Uterus (tissue), 4 donors: Measurements from ENCODE around the gene NUDT3. TPM values are rescaled to one million over a fixed set of nuclear protein-coding genes. Genes with fewer than 3 reads are reported as not detected.
"Not testable (repeated sequence)": the region's sequence is repeated elsewhere in the genome, so short reads cannot be mapped to it uniquely, and the experiment has no call there.

Experiments used
- DNase-seq, 2 donors: peaks; one replicate each; pipeline ENCODE4 v3.0.0-alpha.2; 2019 to 2020
- H3K27ac ChIP-seq, 2 donors: fragments of 200-600 bp; sonication (generic); 1 replicate in 1 of 2; 2 replicates in 1 of 2; pipeline ENCODE4 v1.5.1; 2016 to 2018
- H3K27me3 ChIP-seq, 2 donors: fragments of 200-600 bp; sonication (generic); one replicate each; pipeline ENCODE4 v1.5.1; 2018 to 2019; ENCODE audit warnings: control low read depth in 1 of 2
- H3K36me3 ChIP-seq, 2 donors: fragments of 200-600 bp; sonication (generic); one replicate each; pipeline ENCODE4 v1.5.1; 2019; ENCODE audit warnings: control low read depth in 1 of 2
- H3K4me1 ChIP-seq, 2 donors: fragments of 200-600 bp; sonication (generic); one replicate each; pipeline ENCODE4 v1.5.1; 2018 to 2019; ENCODE audit warnings: control low read depth in 1 of 2
- H3K4me3 ChIP-seq, 2 donors: fragments of 200-600 bp; sonication (generic); 1 replicate in 1 of 2; 2 replicates in 1 of 2; pipeline ENCODE4 v1.5.1; 2018 to 2019; ENCODE audit warnings: mild to moderate bottlenecking in 1 of 2
- H3K9me3 ChIP-seq, 2 donors: fragments of 200-600 bp; sonication (generic); one replicate each; pipeline ENCODE4 v1.5.1; 2019; ENCODE audit warnings: control low read depth in 1 of 2
- CTCF ChIP-seq, 4 experiments: fragments of 200-600 bp in 2 of 4; fragments of 450-650 bp in 2 of 4; sonication (generic) in 2 of 4; IDR thresholded peaks; one replicate each; pipeline ENCODE4 v1.5.1; 2016 to 2019; ENCODE audit warnings: antibody characterized with exemption in 4 of 4, mild to moderate bottlenecking in 2 of 4, moderate library complexity in 1 of 4
- POLR2A ChIP-seq, 2 donors: fragments of 450-650 bp; IDR thresholded peaks; one replicate each; pipeline ENCODE4 v1.6.1; 2016; ENCODE audit warnings: antibody characterized with exemption in 2 of 2, mild to moderate bottlenecking in 1 of 2, moderate library complexity in 1 of 2
- intact Hi-C: fragments of 100-400 bp; cut with DNase I; formaldehyde crosslinking; loops from one replicate; pipeline ENCODE4 v1.15.1; 2023; ENCODE audit warnings: low total_unique reads
- total RNA-seq, 4 donors: library from RNA; depleted of rRNA in 3 of 4; stranded (reverse); fragments of >200 nt in 3 of 4; gene quantifications; one replicate each; pipeline versions ENCODE4 v1.1.0 to v1.2.4, GENCODE V29; 2014 to 2023
- donor health status: DM: yes; HTN: yes; CAD: no.

Gene NUDT3
- total RNA-seq, 4 donors from 2014 or later: 15.6 to 58.8 (median 38.2) TPM

- no peaks in the 10 kb centered on the region for H3K36me3 ChIP-seq
- DNase-seq: no peak
- no peaks in the 10 kb centered on the region for H3K27me3 ChIP-seq
- no peak overlapping the region for H3K4me3 ChIP-seq
- TF ChIP-seq CTCF (IDR thresholded peaks at IDR 0.05): no peak
- TF ChIP-seq POLR2A (IDR thresholded peaks at IDR 0.05): no peak
- intact Hi-C loops: no loop called here
- no peak overlapping the region for H3K27ac ChIP-seq
- H3K4me1 ChIP-seq: no peaks in the 10 kb centered on the region
- H3K9me3 ChIP-seq: no peaks in the 10 kb centered on the region
These were observed 19.0 kb downstream of the NUDT3 start for GRCh38 chr6:34373511-34373910.

GRCh38 chr6:34371865-34372264 lies 20.6 kb downstream of the NUDT3 start:
- H3K4me3 ChIP-seq, DNase-seq, H3K27ac ChIP-seq, H3K36me3 ChIP-seq, intact Hi-C loops, H3K27me3 ChIP-seq, H3K9me3 ChIP-seq, H3K4me1 ChIP-seq: not testable (repeated sequence)

GRCh38 chr6:34370361-34370760 lies 22.1 kb downstream of the NUDT3 start:
- intact Hi-C loops: no loop called here
- H3K27ac ChIP-seq: no peak overlapping the region

GRCh38 chr6:34369385-34369784 lies 23.1 kb downstream of the NUDT3 start:
- no peak for DNase-seq
- Histone ChIP-seq H3K36me3 (no peaks in the 10 kb centered on the region), H3K9me3 (no peaks in the 10 kb centered on the region), H3K27ac (no peak overlapping the region), H3K4me1 (no peaks in the 10 kb centered on the region), H3K4me3 (no peak overlapping the region), H3K27me3 (no peaks in the 10 kb centered on the region)
- intact Hi-C loops: no loop called here
- TF ChIP-seq POLR2A (IDR thresholded peaks at IDR 0.05) (no peak), CTCF (IDR thresholded peaks at IDR 0.05) (no peak)

More at GRCh38 chr6:34370361-34370760, 22.1 kb downstream of the NUDT3 start:
- no peak for DNase-seq
- H3K4me1 ChIP-seq: no peaks in the 10 kb centered on the region
- H3K27me3 ChIP-seq: no peaks in the 10 kb centered on the region
- no peak overlapping the region for H3K4me3 ChIP-seq
- H3K36me3 ChIP-seq: no peaks in the 10 kb centered on the region
- no peaks in the 10 kb centered on the region for H3K9me3 ChIP-seq
- no peak for TF ChIP-seq POLR2A (IDR thresholded peaks at IDR 0.05)
- no peak for TF ChIP-seq CTCF (IDR thresholded peaks at IDR 0.05)

GRCh38 chr6:34366639-34366921 lies 25.9 kb downstream of the NUDT3 start:
- intact Hi-C loops: no loop called here
- no peaks in the 10 kb centered on the region for H3K9me3 ChIP-seq
- TF ChIP-seq POLR2A (IDR thresholded peaks at IDR 0.05): no peak
- no peaks in the 10 kb centered on the region for H3K27me3 ChIP-seq
- no peak for DNase-seq
- no peaks in the 10 kb centered on the region for H3K36me3 ChIP-seq
- H3K27ac ChIP-seq: no peak overlapping the region
- H3K4me1 ChIP-seq: no peaks in the 10 kb centered on the region
- H3K4me3 ChIP-seq: no peak overlapping the region

- H3K4me1 ChIP-seq, H3K4me3 ChIP-seq, H3K36me3 ChIP-seq, intact Hi-C loops, H3K27me3 ChIP-seq, H3K27ac ChIP-seq, H3K9me3 ChIP-seq, DNase-seq: not testable (repeated sequence)
These were observed 26.5 kb downstream of the NUDT3 start for GRCh38 chr6:34365781-34366638.

GRCh38 chr6:34363681-34364075 lies 28.8 kb downstream of the NUDT3 start:
- H3K27ac ChIP-seq, intact Hi-C loops, H3K27me3 ChIP-seq: not testable (repeated sequence)

More at GRCh38 chr6:34363681-34364075, 28.8 kb downstream of the NUDT3 start:
- H3K9me3 ChIP-seq, H3K4me1 ChIP-seq, H3K36me3 ChIP-seq, DNase-seq, H3K4me3 ChIP-seq: not testable (repeated sequence)
